SK-N-DZ (cell line): ENCODE results near the gene LGALS7.
A peak's percentile ranks its signal among the peaks of the same experiment; 100 is the strongest.
"Not testable (repeated sequence)": the region's sequence is repeated elsewhere in the genome, so short reads cannot be mapped to it uniquely, and the experiment has no call there.

Source experiments
- DNase-seq: peaks from one replicate; pipeline ENCODE4 v3.0.0-alpha.2; 2015; ENCODE audit warnings: low spot score

The LGALS7 gene

DNA sequence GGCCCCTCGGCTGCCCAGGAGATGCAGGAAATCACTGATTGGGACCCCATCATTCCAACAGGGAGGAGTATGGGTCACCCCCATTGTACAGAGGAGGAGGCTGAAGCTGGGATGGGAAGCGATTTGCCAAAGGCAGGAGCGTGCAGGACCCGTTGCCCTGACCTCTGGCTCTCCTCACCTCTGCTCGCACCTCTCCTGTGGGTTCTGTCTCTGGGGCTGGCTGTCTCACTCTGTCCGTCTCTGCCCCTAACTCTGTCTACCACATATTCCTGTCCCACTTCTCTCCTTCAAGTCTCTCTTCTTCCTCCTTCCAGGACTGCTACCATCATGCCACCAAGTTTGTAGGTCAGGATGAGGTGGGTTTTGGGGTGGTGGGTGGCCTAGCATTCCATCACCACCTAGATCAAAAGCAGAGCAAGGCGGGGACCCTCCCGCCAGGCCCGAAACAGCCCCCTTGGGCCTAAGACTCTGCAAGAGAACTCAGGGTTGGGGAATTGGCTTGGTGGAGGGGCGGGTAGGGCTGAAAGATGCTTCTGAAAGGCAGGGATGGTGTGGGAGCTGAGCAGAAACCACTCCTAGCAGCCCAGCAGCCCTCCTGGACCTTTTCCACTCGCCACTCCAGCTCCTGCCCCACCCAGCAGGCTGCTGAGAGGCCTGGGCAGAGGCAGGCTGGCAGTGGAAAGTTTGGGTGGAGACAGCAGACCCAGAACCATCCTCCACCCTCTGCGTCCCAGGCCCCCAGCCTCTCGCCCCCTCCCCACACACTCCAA, 1.0 kb upstream of the LGALS7 start:
- no peak for DNase-seq

DNA sequence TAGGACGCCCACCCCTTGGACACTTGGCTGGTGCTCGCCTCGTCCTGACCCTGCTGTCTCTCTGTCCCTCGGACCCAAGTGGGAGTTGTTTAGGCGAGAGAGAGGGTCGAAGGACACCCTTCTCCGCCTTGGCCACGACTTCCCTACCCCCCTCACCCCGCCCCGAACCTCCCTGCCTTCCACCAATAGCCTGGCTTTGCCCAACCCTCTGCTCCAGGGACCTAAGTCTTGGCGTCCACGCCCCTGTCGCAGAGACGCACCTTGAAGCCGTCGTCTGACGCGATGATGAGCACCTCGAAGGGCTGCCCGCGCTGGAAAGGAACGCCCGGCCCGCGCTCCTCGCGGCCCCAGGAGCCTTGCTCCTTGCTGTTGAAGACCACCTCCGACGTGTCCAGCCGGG, 1.7 kb downstream of the LGALS7 start:
- not testable (repeated sequence) for DNase-seq

DNA sequence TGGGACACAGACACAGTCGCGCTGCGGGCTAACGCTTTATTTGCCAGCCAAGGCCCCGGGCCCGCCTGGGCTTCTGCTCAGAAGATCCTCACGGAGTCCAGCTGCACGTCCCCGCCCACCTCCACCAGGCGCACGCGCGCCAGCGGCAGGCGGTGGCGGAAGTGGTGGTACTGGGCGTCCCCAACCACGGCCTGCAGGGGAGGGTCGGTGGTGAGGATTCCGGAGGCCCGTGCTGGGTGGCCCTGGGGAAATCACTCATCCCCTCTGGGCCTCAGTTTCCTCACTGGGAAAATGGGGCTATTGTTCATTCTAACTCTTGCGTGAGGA, 2.4 kb downstream of the LGALS7 start:
- DNase-seq, result not testable (repeated sequence)

DNA sequence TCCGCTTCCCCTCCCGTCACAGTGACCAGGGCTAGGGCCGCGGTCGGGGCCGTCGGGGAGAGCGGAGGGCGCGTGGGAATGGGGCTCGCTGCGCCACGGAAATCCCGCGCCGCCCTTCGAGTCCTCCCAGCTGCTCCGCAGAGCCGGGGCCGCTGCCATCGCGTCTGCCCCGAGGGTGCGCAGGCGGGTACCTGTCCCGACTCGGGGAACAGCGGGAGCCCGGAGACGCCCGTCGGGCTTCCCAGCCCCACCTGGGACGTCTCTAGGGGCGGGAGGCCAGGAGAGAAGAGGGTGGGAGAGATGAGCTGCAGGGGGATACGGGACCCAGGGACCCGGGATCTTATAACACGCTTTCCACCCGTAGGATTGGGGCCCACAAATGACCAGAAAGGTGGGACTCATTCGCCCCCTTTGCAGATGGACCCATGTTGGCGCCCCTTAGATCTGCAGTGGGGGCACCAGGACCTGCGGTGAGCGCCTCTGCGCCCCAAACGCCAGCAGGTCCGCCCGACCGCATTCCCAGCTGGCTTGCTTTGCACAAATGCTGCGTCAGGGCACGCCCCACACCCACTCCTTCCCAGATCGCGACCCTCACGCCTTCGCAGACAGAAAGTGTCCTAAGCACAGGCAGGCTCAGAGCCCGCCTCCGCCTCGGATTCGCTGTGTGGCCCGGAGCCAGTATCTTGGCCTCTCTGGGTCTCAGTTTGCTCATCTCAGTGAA, 2.9 kb downstream of the LGALS7 start:
- DNase-seq, result not testable (repeated sequence)

DNA sequence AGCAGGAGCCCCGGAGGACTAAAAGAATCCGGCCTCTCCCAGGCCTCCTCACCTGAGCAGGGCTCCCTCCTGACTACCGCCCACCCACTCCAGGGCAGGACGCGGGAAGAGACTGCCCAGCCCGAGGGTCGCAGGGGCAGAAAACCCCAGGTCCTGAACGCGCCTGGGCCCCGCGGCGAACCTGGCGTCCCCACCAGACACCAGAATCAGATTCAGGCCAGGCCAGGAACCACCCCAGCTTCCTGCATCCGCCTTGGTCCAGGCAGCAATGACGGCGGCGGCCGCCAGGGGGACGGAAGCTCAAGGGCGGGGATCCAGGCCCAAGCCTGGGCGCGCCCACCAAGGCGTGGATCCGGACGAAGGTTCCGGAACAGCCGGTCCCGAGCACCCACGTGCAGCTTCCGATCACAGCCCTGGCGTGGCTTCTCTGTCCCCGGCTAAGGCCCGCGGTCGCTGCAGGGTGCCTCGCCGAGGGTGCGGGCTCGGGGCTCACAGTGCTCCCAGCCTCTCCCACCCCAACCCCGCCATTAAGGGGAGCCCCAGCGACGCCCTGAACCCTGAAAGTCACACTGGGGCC, 3.6 kb downstream of the LGALS7 start:
- peak; percentile 29 for DNase-seq

DNA sequence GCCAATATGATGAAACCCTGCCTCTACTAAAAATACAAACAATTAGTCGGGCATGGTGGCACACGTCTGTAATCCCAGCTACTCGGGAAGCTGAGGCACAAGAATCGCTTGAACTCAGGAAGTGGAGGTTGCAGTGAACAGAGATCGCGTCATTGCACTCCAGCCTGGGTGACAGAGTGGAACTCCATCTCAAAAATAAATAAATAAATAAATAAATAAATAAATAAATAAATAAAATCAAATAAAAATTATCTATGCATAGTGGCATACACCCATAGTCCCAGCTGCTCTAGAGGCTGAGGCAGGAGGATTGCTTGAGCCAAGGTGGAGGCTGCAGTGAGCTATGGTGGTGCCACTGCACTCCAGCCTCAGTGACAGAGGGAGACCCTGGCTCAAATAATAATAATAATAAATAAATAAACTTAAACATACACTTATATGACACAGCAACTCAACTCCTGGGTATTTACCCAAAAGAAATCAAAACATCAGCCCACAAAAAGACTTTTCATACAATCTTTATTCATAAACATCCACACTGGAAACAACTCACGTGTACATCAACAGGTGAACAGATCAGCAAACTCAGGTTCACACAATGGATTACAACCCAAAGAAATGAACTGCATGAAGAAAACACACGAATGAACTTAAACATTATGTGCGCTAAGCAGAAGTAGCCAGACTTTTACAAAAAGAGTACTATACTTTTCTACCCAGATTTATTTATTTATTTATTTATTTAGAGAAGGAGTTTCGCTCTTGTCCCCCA, 6.9 kb downstream of the LGALS7 start:
- no peak for DNase-seq

DNA sequence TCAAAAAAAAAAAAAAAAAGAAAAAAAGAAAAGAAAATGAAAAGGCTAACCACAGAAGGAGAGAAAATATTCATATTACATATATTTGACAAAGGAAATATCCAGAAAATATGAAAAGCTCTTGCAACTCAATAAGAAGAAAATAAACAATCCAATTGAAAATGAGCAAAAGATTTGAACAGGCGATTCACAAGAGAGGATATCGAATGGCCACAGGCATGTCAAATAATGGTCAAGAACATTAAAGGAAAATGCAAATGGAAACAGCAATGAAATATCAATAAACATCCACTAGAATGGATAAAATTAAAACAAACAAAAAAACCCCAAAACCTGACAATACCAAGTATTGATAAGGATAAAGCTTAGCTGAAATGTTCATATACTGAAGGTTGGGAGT, 8.1 kb downstream of the LGALS7 start:
- no peak for DNase-seq

DNA sequence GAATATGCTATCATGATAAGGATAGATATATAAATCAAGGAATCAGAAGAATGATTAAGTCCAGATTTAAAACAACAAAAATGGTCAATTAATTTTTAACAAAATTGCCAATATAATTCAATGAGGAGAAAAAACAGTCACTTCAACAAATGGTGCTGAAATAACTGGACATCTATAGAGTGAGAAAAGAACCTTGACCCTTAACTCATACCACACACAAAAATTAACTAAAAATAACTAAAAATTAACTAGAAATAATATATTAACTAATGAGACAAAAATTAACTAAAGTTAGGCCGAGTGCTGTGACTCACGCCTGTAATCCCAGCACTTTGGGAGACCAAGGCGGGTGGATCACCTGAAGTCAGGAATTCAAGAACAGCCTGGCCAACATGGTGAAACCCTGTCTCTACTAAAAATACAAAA, 9.5 kb downstream of the LGALS7 start:
- DNase-seq, result no peak

DNA sequence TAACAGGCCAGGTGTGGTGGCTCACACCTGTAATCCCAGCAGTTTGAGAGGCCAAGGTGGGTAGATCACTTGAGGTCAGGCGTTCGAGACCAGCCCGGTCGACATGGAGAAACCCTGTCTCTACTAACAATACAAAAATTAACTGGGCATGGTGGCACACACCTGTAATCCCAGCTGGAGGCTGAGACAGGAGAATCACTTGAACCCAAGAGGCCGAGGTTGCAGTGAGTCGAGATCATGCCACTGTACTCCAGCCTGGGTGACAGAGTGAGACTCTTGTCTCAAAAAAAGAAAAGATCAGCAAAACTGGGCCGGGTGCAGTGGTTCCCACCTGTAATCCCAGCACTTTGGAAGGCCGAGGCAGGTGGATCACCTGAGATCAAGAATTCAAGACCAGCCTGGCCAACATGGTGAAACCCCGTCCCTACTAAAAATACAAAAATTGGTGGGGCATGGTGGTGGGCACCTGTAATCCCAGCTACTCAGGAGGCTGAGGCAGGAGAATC, 11.4 kb downstream of the LGALS7 start:
- not testable (repeated sequence) for DNase-seq

DNA sequence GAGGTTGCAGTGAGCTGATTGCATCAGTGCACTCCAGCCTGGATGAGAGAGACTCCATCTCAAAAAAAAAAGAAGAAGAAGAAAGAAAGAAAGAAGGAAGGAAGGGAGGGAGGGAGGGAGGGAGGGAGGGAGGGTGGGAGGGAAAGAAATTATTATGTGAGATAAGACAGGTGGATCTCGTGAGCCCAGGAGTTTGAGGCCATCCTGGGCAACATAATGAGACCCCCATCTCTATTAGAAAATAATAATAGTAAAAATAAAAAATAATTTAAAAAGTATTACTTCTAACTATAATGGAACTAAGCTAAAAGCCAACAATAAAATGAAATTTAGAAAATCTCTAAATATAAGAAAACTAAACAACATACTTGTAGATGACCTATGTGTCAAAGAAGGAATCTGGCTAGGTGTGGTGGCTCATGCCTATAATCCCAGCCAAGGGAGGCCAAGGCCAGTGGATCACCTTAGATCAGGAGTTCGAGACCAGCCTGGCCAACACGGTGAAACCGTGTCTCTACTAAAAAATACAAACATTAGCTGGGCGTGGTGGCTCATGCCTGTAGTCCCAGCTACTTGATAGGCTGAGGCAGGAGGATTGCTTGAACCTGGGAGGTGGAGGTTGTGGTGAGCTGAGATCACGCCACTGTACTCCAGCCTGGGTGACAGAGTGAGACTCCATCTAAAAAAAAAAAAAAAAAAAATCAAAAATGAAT, 12.4 kb downstream of the LGALS7 start:
- DNase-seq, result not testable (repeated sequence)

DNA sequence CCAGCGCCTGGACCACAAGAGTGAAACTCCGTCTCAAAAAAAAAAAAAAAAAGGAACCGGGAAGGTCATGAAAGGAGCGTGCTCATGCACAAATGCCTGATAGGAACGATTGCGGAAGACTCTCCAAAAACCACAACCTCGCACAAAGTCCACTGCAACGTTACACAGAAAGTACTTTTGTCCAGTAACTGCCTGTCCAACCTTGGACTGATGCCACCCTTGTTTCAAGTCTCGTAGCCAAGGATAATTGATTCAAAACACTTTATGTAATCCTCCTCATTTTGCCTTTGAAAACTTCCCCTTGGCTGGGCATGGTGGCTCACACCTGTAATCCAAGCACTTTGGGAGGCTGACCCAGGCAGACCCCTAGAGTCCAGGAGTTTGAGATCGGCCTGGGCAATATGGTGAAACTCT, 13.7 kb downstream of the LGALS7 start:
- no peak for DNase-seq

DNA sequence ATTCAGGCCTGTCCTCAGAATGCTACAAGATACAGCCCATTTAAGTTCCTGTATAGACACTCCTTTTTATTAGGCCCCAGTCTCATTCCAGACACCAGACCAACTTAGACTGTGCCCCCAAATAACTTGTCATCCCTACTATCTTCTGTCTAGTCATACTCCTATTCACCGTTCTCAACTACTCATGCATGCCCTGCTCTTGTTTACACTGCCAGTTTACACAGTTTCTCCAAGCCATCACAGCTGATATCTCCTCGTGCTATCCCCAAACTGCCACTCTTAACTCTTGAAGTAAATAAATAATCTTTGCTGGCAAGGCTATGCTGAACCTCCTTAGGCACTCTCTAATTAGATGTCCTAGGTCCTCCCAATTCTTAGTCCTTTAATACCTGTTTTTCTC, 19.1 kb downstream of the LGALS7 start:
- DNase-seq, result not testable (repeated sequence)

DNA sequence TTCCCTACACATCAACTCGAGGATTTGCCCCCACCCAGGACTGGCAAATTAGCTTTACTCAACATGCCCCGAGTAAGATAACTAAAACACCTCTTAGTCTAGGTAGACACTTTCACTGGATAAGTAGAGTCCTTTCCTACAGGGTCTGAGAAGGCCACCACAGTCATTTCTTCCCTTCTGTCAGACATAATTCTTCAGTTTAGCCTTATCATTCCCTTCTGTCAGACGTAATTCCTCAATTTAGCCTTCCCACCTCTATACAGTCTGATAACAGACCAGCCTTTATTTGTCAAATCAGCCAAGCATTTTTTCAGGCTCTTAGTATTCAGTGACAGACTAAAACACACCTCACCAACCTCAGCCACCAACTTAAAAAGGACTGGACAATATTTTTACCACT, 19.5 kb downstream of the LGALS7 start:
- DNase-seq, result not testable (repeated sequence)

DNA sequence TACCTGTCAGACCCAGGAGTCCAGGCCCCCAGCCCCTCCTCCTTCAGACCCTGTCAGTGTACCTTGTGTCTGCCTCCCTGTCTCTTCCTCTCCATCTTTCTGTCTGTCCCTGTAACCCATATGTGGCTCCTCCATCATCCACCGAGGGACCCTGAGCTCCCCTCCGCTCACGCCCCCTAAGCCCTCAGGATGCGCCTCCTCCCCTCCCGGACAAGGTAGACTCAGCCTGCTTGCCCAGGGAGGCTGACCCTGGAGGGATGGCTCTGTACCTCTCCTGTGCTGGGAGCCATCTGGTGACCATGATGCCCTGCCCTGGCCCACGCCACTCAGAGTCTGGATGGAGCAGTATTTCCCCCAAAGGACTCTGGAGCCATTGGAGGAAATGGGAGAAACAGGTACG, 28.0 kb downstream of the LGALS7 start:
- no peak for DNase-seq

DNA sequence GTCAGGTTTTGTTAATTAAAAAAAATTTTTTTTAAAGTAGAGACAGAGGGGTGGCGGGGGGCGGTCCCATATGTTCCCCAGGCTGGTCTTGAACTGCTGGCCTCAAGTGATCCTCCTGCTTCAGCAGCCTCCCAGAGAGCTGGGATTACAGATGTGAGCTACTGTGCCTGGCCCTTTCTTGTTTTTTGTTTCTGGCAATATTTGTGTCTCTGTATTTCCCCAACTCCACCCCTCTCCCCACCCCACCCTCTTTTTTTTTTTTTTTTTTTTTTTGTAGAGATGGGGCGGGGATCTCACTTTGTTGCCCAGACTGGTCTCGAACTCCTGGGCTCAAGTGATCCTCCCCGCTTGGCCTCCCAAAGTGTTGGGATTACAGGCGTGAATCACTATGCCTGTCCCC, 28.4 kb downstream of the LGALS7 start:
- DNase-seq, result no peak

DNA sequence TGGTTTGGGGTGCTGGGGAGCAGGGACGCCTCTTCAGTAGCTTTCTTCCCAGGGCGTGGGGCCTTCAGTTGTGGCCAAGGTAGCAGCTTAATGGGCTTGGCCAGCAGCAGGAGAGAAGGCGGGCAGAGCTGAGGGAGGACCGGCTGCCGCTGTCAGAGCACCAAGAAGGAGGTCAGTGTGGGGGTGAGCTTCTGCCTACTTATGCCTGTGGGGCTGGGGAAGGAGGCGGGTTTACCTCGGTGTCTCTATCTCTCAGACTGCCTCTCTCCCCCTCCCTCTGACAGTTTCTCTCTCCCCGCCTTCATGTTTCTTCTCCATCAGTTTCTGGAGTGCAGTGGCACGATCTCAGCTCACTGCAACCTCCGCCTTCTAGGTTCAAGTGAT, 29.0 kb downstream of the LGALS7 start, which contains the start of gene CAPN12:
Gene CAPN12 (minus strand): TSS at position 177 of the 384 bp plus-strand sequence. CDS start 309 bp downstream, outside the sequence.
- no peak for DNase-seq

DNA sequence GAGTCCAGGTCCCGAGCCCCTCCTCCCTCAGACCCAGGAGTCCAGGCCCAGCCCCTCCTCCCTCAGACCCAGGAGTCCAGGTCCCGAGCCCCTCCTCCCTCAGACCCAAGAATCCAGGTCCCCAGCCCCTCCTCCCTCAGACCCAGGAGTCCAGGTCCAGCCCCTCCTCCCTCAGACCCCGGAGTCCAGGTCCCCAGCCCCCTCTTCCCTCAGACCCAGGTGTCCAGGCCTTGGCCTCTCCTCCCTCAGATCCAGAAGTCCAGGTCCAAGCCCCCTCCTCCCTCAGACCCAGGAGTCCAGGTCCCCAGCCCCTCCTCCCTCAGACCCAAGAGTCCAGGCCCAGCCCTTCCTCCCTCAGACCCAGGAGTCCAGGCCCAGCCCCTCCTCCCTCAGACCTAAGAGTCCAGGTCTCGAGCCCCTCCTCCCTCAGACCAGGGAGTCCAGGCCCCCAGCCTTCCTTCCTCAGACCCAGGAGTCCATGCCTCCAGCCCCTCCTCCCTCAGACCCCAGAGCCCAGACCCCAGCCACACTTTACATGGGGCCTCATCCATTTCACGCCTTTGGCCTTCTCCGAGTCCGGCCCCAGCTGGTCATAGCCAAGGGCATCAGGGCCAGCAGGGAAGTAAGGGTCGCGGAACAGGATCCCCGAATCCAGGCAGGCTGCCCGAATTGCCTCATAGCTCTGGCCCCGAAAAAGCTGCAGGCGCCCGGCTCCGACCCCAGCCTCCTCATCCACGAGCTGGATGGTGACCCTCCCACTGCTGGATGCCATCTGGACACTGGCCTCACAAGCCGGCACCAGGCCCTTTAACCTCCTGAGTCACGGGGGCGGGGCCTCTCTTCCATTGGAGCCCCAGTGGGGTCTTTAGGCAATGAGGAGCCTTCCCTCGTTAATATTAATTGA, 29.7 kb downstream of the LGALS7 start:
- no peak for DNase-seq

DNA sequence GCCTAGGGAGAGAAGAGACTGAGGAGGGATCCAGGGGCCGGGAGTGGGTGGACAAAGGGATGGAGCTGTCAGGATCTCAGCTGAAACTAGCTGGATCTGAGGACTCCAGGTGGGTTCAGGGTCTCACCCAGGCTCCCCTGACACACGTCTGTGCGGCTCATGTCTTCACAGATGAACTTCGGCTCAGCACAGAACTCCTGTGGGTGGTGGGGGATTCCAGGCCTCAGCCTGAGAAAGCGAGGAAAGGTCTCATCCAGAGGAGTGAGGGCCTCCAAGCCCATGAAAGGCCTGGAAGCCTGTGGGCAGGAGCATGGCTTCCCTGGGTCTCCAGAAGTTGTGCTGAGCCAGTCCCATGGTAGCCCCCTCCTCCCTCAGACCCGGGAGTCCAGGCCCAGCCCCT, 30.4 kb downstream of the LGALS7 start:
- no peak for DNase-seq

DNA sequence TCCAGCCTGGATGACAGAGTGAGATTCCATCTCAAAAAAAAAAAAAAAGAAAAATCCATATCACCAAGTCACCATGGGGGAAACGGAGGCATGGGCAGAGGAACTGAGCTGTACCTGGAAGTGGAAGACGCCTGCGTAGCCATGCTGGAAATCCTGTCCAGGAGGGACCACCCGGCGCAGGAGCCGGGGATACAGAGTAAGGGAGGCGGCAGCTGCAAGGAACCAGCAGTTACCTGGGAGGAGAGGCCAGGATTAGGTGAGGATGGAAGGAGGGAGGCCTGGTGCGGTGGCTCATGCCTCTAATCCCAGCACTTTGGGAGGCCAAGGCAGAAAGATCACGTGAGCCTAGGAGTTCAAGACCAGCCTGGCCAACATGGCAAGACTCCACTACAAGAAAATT, 31.0 kb downstream of the LGALS7 start:
- no peak for DNase-seq

DNA sequence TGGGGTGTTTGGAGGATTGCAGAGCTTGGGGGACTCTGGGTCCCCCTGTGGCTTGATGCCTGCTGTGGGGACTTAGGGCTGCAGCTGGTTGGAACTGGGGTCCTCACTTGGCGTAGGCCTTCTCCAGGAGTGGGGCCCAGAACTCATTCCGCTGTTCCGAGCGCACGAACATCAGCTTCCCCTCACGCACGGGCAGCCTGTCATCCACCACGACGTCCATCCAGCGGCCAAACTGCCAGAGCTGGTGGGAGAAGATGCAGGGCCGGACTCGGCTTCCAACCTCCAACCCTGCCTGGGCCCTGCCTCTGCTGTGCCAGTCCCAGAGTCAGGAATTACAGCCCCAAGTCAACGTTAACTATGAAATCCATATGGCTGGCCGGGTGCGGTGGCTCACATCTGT, 31.6 kb downstream of the LGALS7 start:
- no peak for DNase-seq
